Bronchial epithelial cell (primary cell): ENCODE data around the gene FAT2. TPM values are rescaled to one million over a fixed set of nuclear protein-coding genes. Genes with fewer than 3 reads are reported as not detected.
"Not testable (repeated sequence)": the region's sequence is repeated elsewhere in the genome, so short reads cannot be mapped to it uniquely, and the experiment has no call there.

Experiments
- DNase-seq: peaks from one replicate; pipeline ENCODE4 v3.0.0-alpha.2; 2010; ENCODE audit warnings: low read depth
- FAIRE-seq: peaks from 2 replicates; lab custom pipeline; 2011; peaks lifted over from hg19 to GRCh38; lab: Jason Lieb, UNC
- H3K27me3 ChIP-seq: 2 replicates; pipeline ENCODE4 v1.5.1; 2011; ENCODE audit warnings: low read length; ENCODE audit not compliant: control insufficient read depth, insufficient read depth
- H3K36me3 ChIP-seq: 2 replicates; pipeline ENCODE4 v1.5.1; 2011; ENCODE audit warnings: low read length; ENCODE audit not compliant: control insufficient read depth, insufficient read depth
- H3K4me3 ChIP-seq: 2 replicates; pipeline ENCODE4 v1.5.1; 2011; ENCODE audit warnings: mild to moderate bottlenecking, low read depth, low read length, control low read depth
- total RNA-seq: library from RNA; depleted of rRNA; stranded (reverse); fragments of >200 nt; gene quantifications from 2 replicates; pipeline ENCODE4 v1.2.1, GENCODE V29; 2014
- TF ChIP-seq, protein P1 (sequence below): IDR thresholded peaks from 2 replicates; pipeline ENCODE4 v1.5.1; 2011; ENCODE audit warnings: mild to moderate bottlenecking, moderate library complexity, low read length, control low read depth, inconsistent platforms; ENCODE audit not compliant: insufficient read depth, severe bottlenecking

FAT2 gene
- total RNA-seq, 1 donor from 2014 or later: 34.2 TPM

DNA sequence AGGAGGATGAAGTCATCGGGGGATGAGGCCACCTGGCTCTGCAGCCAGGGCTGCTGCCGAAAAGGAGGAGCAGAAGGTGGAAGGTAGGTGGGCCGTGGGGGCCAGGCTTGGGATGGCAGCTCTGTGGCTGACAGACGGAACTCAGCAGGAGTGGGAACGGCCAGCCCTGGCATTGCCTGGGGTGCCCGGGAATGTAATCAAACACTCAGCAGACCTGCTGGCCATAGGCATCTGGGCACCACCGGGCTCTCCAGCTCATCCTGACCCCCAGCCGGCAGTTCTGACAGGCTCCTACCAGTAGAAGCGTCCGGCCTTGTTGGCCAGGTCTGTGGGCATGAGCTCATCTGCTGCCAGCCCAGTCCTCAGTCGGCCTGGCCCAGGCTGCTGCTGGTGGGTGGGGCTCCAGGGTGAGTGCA lies 4.3 kb upstream of the FAT2 start:
- no peaks in the 10 kb centered on the region for H3K27me3 ChIP-seq
- TF ChIP-seq, protein P1, sequence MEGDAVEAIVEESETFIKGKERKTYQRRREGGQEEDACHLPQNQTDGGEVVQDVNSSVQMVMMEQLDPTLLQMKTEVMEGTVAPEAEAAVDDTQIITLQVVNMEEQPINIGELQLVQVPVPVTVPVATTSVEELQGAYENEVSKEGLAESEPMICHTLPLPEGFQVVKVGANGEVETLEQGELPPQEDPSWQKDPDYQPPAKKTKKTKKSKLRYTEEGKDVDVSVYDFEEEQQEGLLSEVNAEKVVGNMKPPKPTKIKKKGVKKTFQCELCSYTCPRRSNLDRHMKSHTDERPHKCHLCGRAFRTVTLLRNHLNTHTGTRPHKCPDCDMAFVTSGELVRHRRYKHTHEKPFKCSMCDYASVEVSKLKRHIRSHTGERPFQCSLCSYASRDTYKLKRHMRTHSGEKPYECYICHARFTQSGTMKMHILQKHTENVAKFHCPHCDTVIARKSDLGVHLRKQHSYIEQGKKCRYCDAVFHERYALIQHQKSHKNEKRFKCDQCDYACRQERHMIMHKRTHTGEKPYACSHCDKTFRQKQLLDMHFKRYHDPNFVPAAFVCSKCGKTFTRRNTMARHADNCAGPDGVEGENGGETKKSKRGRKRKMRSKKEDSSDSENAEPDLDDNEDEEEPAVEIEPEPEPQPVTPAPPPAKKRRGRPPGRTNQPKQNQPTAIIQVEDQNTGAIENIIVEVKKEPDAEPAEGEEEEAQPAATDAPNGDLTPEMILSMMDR: no peak
- no peak for FAIRE-seq
- H3K4me3 ChIP-seq: no peak overlapping the region
- no peaks in the 10 kb centered on the region for H3K36me3 ChIP-seq
- no peak for DNase-seq

DNA sequence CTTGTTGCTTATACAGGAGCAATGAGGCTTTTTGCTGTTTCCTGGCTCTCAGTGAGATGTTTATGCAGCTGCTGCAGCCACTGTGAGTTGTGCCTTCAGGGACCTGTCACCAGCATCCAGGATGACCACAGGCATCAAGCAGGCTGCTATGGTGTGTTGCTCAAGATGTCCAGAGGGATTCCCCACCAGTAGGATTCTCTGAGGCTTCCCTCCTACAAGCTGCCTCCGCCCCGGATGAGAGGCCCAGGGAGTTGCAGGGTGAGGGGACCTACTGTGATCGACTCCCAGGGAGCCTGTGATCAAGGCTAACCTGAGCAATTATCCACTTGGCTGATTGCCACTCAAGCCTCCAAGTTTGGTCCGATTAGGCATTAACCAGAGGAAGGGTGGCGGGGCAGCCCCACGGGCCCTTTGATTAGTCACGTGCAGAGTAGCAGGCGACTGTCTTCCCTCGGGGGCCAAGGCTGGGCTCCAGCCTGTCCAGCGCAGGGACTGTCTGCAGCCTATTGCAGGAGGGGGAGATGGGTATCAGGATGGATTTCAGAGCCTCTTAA lies 1.8 kb upstream of the FAT2 start:
- H3K4me3 ChIP-seq: no peak overlapping the region
- H3K27me3 ChIP-seq: no peaks in the 10 kb centered on the region
- TF ChIP-seq, protein P1: no peak
- DNase-seq (no peak), FAIRE-seq (no peak)
- H3K36me3 ChIP-seq: peaks cover 4% of the 10 kb centered on the region

DNA sequence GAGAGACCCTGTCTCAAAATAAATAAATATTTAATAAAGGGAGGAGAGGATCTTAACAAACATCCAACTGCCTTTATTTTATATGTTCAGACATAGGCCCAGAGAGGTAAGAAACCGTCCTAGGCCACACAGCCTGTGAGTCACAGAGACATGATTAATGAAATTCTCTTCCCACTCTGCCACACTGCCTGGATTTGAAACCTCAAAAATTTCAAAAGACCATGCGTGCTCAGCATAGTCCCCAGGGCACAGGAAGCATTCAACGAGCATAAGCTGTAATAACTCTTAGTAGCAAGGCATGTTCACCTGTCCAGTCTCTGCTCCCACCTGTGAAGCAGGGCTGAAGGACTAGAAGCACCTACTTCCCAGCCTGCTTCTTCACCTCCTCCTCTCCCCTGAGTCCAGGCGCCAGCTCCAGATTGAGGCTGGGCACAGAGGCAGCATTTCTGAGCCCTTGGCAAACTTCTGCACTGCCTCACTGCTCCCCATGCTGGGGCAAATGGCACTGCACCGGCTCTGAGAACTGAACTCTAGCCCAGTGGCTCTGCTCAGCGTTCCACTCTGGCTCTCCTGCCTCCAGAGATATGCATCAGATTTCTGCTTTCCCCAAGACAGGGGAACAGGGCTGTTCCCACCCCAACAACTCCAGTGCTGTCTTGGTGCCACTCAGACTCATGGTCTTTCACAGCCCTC lies 1.1 kb downstream of the FAT2 start:
- Histone ChIP-seq H3K4me3 (peak overlapping the region; percentile 56), H3K27me3 (no peaks in the 10 kb centered on the region), H3K36me3 (peaks cover 9% of the 10 kb centered on the region)
- peak; percentile 85 for DNase-seq
- FAIRE-seq: no peak
- TF ChIP-seq, protein P1: peak; percentile 16

DNA sequence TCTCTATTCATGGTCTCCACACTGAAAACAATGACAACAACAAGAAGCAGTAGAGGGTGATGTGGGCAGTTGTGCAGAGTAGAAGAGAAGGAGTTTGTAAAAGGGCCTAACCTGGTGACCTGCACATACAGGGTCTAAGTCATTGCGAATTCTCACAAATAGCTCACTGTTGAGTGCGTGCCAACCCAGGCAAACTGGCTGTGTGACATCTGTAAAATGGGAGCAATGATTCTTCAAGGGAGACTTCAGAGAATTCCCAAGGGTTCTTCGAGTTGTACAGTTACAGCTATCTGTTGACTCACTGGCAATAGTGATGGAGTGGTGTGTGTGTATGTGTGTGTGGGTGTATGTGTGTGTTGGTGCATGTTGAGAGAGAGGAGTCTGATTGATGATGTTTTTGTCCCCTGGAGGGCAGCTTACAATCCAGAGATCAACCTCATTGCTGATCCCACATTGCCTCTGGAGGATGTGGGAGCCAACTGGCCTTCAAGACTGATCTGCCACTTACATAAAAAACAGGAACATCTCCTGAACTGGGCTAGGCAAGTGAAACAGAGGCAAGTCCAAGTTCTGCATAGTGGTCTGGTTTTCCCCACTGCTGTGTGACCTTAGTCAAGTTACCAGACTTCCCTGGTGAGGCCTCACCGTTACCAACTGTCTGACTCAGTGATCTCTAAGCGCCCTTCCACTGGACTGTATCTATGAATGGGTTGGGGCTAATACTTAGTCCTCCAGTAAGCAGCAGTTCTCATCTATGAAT lies 3.2 kb downstream of the FAT2 start:
- Histone ChIP-seq H3K27me3 (no peaks in the 10 kb centered on the region), H3K4me3 (no peak overlapping the region), H3K36me3 (peaks cover 9% of the 10 kb centered on the region)
- TF ChIP-seq, protein P1: no peak
- peak; percentile 68 for DNase-seq
- peak; percentile 40 for FAIRE-seq

DNA sequence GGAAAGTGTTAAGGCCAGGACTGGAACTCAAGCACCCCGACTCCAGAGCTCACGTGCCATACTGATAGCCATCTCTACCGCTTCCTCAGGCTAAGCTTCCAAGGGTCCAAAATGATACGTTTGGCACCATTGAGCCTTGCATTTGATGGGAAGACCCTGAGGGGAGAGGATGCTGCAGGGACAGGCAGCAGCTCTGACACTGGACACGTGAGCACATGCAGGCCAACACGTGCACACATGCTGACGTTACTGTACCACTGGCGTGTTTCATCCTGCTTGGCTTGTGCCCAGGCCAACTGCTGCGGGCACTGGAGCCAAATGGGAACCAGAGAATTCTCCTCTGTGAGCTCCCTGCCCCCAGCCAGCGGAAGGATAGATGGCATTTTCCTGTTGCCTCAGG lies 5.2 kb downstream of the FAT2 start:
- Histone ChIP-seq H3K27me3 (no peaks in the 10 kb centered on the region), H3K4me3 (no peak overlapping the region), H3K36me3 (peaks cover 12% of the 10 kb centered on the region)
- TF ChIP-seq, protein P1: no peak
- FAIRE-seq (peak; percentile 95), DNase-seq (peak; percentile 76)

DNA sequence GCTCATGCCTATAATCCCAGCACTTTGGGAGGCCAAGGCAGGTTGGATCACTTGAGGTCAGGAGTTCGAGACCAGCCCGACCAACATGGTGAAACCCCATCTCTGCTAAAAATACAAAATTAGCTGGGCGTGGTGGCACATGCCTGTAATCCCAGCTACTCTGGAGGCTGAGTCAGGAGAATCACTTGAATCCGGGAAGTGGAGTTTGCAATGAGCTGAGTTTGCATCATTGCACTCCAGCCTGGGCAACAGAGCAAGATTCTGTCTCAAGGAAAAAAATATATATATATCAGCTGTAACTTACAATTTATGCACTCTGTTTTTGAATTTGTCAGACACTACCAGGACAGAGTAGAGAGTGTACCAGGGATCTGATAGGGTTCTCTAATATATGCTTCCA lies 5.8 kb downstream of the FAT2 start:
- not testable (repeated sequence) for H3K27me3 ChIP-seq, FAIRE-seq, DNase-seq

More for the DNA sequence above, 5.8 kb downstream of the FAT2 start:
- not testable (repeated sequence) for H3K4me3 ChIP-seq
- H3K36me3 ChIP-seq: peaks cover 16% of the 10 kb centered on the region
